ENCODE measurements around the gene NYAP1. TPM values are rescaled to one million over a fixed set of nuclear protein-coding genes. Genes with fewer than 3 reads are reported as not detected.
"Not testable (repeated sequence)": the region's sequence is repeated elsewhere in the genome, so short reads cannot be mapped to it uniquely, and the experiment has no call there.

Gene NYAP1
- total RNA-seq, 1 experiment from 2014 or later, result not detected

- not testable (repeated sequence) for H3K36me3 ChIP-seq (ENCODE audit: insufficient read depth, low read length); H3K4me3 ChIP-seq (ENCODE audit: low read length)
These were observed 29.9 kb upstream of the NYAP1 start for GRCh38 chr7:100453854-100454253.

GRCh38 chr7:100455206-100455605, 28.5 kb upstream of the NYAP1 start:
- DNase-seq, result no peak
- Histone ChIP-seq H3K9me3 (ENCODE audit: low read length) (no peaks in the 10 kb centered on the region), H3K27me3 (ENCODE audit: low read length) (no peaks in the 10 kb centered on the region), H3K9me2 (replicated peaks; ENCODE audit: insufficient read depth, low read length) (no peaks in the 10 kb centered on the region), H3K4me3 (ENCODE audit: low read length) (no peak overlapping the region), H3K4me1 (ENCODE audit: low read length) (0 out of 2 replicates have a peak, but pooled peaks cover 2% of the 10 kb centered on the region), H3K9ac (ENCODE audit: low read length) (no peak overlapping the region), H3K36me3 (ENCODE audit: insufficient read depth, low read length) (no peaks in the 10 kb centered on the region), H3K27ac (ENCODE audit: low read length) (no peak overlapping the region), H2AFZ (ENCODE audit: low read length) (no peak overlapping the region), H3K79me2 (ENCODE audit: low read length) (no peaks in the 10 kb centered on the region), H4K20me1 (ENCODE audit: insufficient read depth, low read depth, low read length) (no peaks in the 10 kb centered on the region), H3K4me2 (ENCODE audit: low read depth, low read length, poor library complexity, severe bottlenecking) (no peak overlapping the region)

More at GRCh38 chr7:100453854-100454253, 29.9 kb upstream of the NYAP1 start:
- not testable (repeated sequence) for H3K9ac ChIP-seq (ENCODE audit: low read length); H3K79me2 ChIP-seq (ENCODE audit: low read length); H3K9me3 ChIP-seq (ENCODE audit: low read length); H3K27ac ChIP-seq (ENCODE audit: low read length); H3K4me2 ChIP-seq (ENCODE audit: low read depth, low read length, poor library complexity, severe bottlenecking); H3K27me3 ChIP-seq (ENCODE audit: low read length); H2AFZ ChIP-seq (ENCODE audit: low read length); H4K20me1 ChIP-seq (ENCODE audit: insufficient read depth, low read depth, low read length); H3K9me2 ChIP-seq (replicated peaks; ENCODE audit: insufficient read depth, low read length); H3K4me1 ChIP-seq (ENCODE audit: low read length)
- DNase-seq, result peak; percentile 17

GRCh38 chr7:100456562-100456961, 27.2 kb upstream of the NYAP1 start:
- DNase-seq, result no peak
- Histone ChIP-seq H3K27ac (ENCODE audit: low read length) (no peak overlapping the region), H3K9me2 (replicated peaks; ENCODE audit: insufficient read depth, low read length) (no peaks in the 10 kb centered on the region), H3K4me1 (ENCODE audit: low read length) (no peaks in the 10 kb centered on the region), H3K79me2 (ENCODE audit: low read length) (no peaks in the 10 kb centered on the region), H3K27me3 (ENCODE audit: low read length) (no peaks in the 10 kb centered on the region), H3K4me2 (ENCODE audit: low read depth, low read length, poor library complexity, severe bottlenecking) (no peak overlapping the region), H3K9me3 (ENCODE audit: low read length) (no peaks in the 10 kb centered on the region), H2AFZ (ENCODE audit: low read length) (no peak overlapping the region), H4K20me1 (ENCODE audit: insufficient read depth, low read depth, low read length) (no peaks in the 10 kb centered on the region), H3K36me3 (ENCODE audit: insufficient read depth, low read length) (no peaks in the 10 kb centered on the region), H3K9ac (ENCODE audit: low read length) (no peak overlapping the region), H3K4me3 (ENCODE audit: low read length) (no peak overlapping the region)

- Histone ChIP-seq H3K27me3 (ENCODE audit: low read length) (no peaks in the 10 kb centered on the region), H3K36me3 (ENCODE audit: insufficient read depth, low read length) (no peaks in the 10 kb centered on the region), H3K79me2 (ENCODE audit: low read length) (no peaks in the 10 kb centered on the region), H3K4me3 (ENCODE audit: low read length) (no peak overlapping the region), H3K9me2 (replicated peaks; ENCODE audit: insufficient read depth, low read length) (no peaks in the 10 kb centered on the region), H3K9ac (ENCODE audit: low read length) (no peak overlapping the region), H3K27ac (ENCODE audit: low read length) (no peak overlapping the region), H3K4me2 (ENCODE audit: low read depth, low read length, poor library complexity, severe bottlenecking) (no peak overlapping the region), H4K20me1 (ENCODE audit: insufficient read depth, low read depth, low read length) (no peaks in the 10 kb centered on the region), H3K4me1 (ENCODE audit: low read length) (no peaks in the 10 kb centered on the region), H2AFZ (ENCODE audit: low read length) (no peak overlapping the region), H3K9me3 (ENCODE audit: low read length) (no peaks in the 10 kb centered on the region)
- DNase-seq, result no peak
These were observed 26.7 kb upstream of the NYAP1 start for GRCh38 chr7:100457033-100457432.

GRCh38 chr7:100464210-100464660, 19.5 kb upstream of the NYAP1 start, which contains the start of gene SPACDR:
SPACDR (minus strand) TSS chr7:100464260; CDS start chr7:100464025, 235 bp downstream.
- H3K4me1 ChIP-seq (ENCODE audit: low read length), result no peaks in the 10 kb centered on the region
- no peaks in the 10 kb centered on the region for H3K36me3 ChIP-seq (ENCODE audit: insufficient read depth, low read length)
- no peaks in the 10 kb centered on the region for H3K79me2 ChIP-seq (ENCODE audit: low read length)
- no peak for DNase-seq
- no peak within 1 kb of the TSS for H3K9ac ChIP-seq (ENCODE audit: low read length)
- no peak within 1 kb of the TSS for H3K4me3 ChIP-seq (ENCODE audit: low read length)
- no peak within 1 kb of the TSS for H3K4me2 ChIP-seq (ENCODE audit: low read depth, low read length, poor library complexity, severe bottlenecking)
- H3K9me2 ChIP-seq (replicated peaks; ENCODE audit: insufficient read depth, low read length), result no peaks in the 10 kb centered on the region
- no peak within 1 kb of the TSS for H3K27ac ChIP-seq (ENCODE audit: low read length)
- H3K27me3 ChIP-seq (ENCODE audit: low read length), result no peaks in the 10 kb centered on the region
- no peak within 1 kb of the TSS for H2AFZ ChIP-seq (ENCODE audit: low read length)
- no peaks in the 10 kb centered on the region for H4K20me1 ChIP-seq (ENCODE audit: insufficient read depth, low read depth, low read length)
- no peaks in the 10 kb centered on the region for H3K9me3 ChIP-seq (ENCODE audit: low read length)

GRCh38 chr7:100464791-100465190, 18.9 kb upstream of the NYAP1 start:
- H3K4me3 ChIP-seq (ENCODE audit: low read length), result no peak overlapping the region
- no peaks in the 10 kb centered on the region for H4K20me1 ChIP-seq (ENCODE audit: insufficient read depth, low read depth, low read length)
- H3K9ac ChIP-seq (ENCODE audit: low read length), result no peak overlapping the region
- no peak overlapping the region for H3K27ac ChIP-seq (ENCODE audit: low read length)
- H3K9me2 ChIP-seq (replicated peaks; ENCODE audit: insufficient read depth, low read length), result no peaks in the 10 kb centered on the region
- no peaks in the 10 kb centered on the region for H3K9me3 ChIP-seq (ENCODE audit: low read length)
- H3K36me3 ChIP-seq (ENCODE audit: insufficient read depth, low read length), result no peaks in the 10 kb centered on the region
- no peaks in the 10 kb centered on the region for H3K27me3 ChIP-seq (ENCODE audit: low read length)
- no peaks in the 10 kb centered on the region for H3K79me2 ChIP-seq (ENCODE audit: low read length)
- H2AFZ ChIP-seq (ENCODE audit: low read length), result no peak overlapping the region
- H3K4me2 ChIP-seq (ENCODE audit: low read depth, low read length, poor library complexity, severe bottlenecking), result no peak overlapping the region
- no peak for DNase-seq
- H3K4me1 ChIP-seq (ENCODE audit: low read length), result no peaks in the 10 kb centered on the region

GRCh38 chr7:100465299-100465698, 18.4 kb upstream of the NYAP1 start:
- Histone ChIP-seq H3K4me2 (ENCODE audit: low read depth, low read length, poor library complexity, severe bottlenecking) (no peak overlapping the region), H3K9me2 (replicated peaks; ENCODE audit: insufficient read depth, low read length) (no peaks in the 10 kb centered on the region), H3K4me3 (ENCODE audit: low read length) (no peak overlapping the region), H3K79me2 (ENCODE audit: low read length) (no peaks in the 10 kb centered on the region), H3K9me3 (ENCODE audit: low read length) (no peaks in the 10 kb centered on the region), H3K27me3 (ENCODE audit: low read length) (no peaks in the 10 kb centered on the region), H3K9ac (ENCODE audit: low read length) (no peak overlapping the region), H4K20me1 (ENCODE audit: insufficient read depth, low read depth, low read length) (no peaks in the 10 kb centered on the region), H3K27ac (ENCODE audit: low read length) (no peak overlapping the region), H3K36me3 (ENCODE audit: insufficient read depth, low read length) (no peaks in the 10 kb centered on the region), H3K4me1 (ENCODE audit: low read length) (no peaks in the 10 kb centered on the region), H2AFZ (ENCODE audit: low read length) (no peak overlapping the region)
- no peak for DNase-seq

- no peak overlapping the region for H3K4me3 ChIP-seq (ENCODE audit: low read length)
- H3K79me2 ChIP-seq (ENCODE audit: low read length), result no peaks in the 10 kb centered on the region
- no peak overlapping the region for H3K27ac ChIP-seq (ENCODE audit: low read length)
- H3K9me3 ChIP-seq (ENCODE audit: low read length), result no peaks in the 10 kb centered on the region
- peak; percentile 57 for DNase-seq
- no peak overlapping the region for H2AFZ ChIP-seq (ENCODE audit: low read length)
- H3K9me2 ChIP-seq (replicated peaks; ENCODE audit: insufficient read depth, low read length), result no peaks in the 10 kb centered on the region
- no peaks in the 10 kb centered on the region for H3K27me3 ChIP-seq (ENCODE audit: low read length)
- H4K20me1 ChIP-seq (ENCODE audit: insufficient read depth, low read depth, low read length), result no peaks in the 10 kb centered on the region
- no peaks in the 10 kb centered on the region for H3K36me3 ChIP-seq (ENCODE audit: insufficient read depth, low read length)
- no peaks in the 10 kb centered on the region for H3K4me1 ChIP-seq (ENCODE audit: low read length)
- no peak overlapping the region for H3K9ac ChIP-seq (ENCODE audit: low read length)
- no peak overlapping the region for H3K4me2 ChIP-seq (ENCODE audit: low read depth, low read length, poor library complexity, severe bottlenecking)
These were observed 17.9 kb upstream of the NYAP1 start for GRCh38 chr7:100465702-100466311.

Data from Karpas-422 (cell line).